Hepatocyte (in vitro differentiated cells): ENCODE results near the gene S100A3. TPM values are rescaled to one million over a fixed set of nuclear protein-coding genes. Genes with fewer than 3 reads are reported as not detected.
A peak's percentile ranks its signal among the peaks of the same experiment; 100 is the strongest.

Source experiments
- DNase-seq: peaks from one replicate; pipeline ENCODE4 v3.0.0-alpha.2; 2016; ENCODE audit warnings: low spot score
- H2AFZ ChIP-seq: fragments of 200-600 bp; sonication (generic); 2 replicates; pipeline ENCODE4 v1.6.0; 2016; ENCODE audit warnings: antibody characterized with exemption, mild to moderate bottlenecking
- H3K27ac ChIP-seq: fragments of 200-600 bp; sonication (generic); 2 replicates; pipeline ENCODE4 v1.5.1; 2016; ENCODE audit warnings: mild to moderate bottlenecking
- H3K27me3 ChIP-seq: fragments of 200-600 bp; sonication (generic); 2 replicates; pipeline ENCODE4 v1.6.1; 2016
- H3K36me3 ChIP-seq: fragments of 200-600 bp; sonication (generic); replicated peaks from 2 replicates; pipeline ENCODE4 v1.5.1; 2016; ENCODE audit warnings: low read depth; ENCODE audit not compliant: insufficient read depth
- H3K4me1 ChIP-seq: fragments of 200-600 bp; sonication (generic); 2 replicates; pipeline ENCODE4 v1.5.1; 2016; ENCODE audit warnings: mild to moderate bottlenecking, moderate library complexity; ENCODE audit not compliant: insufficient read depth
- H3K4me2 ChIP-seq: fragments of 200-600 bp; sonication (generic); 2 replicates; pipeline ENCODE4 v1.6.0; 2016
- H3K4me3 ChIP-seq: fragments of 200-600 bp; sonication (generic); 2 replicates; pipeline ENCODE4 v1.5.1; 2016; ENCODE audit warnings: mild to moderate bottlenecking
- H3K79me2 ChIP-seq: fragments of 200-600 bp; sonication (generic); 2 replicates; pipeline ENCODE4 v1.6.0; 2017; ENCODE audit warnings: mild to moderate bottlenecking
- H3K9me2 ChIP-seq: fragments of 200-600 bp; sonication (generic); replicated peaks from 2 replicates; pipeline ENCODE4 v1.6.0; 2017; ENCODE audit warnings: mild to moderate bottlenecking; ENCODE audit not compliant: insufficient read depth
- H3K9me3 ChIP-seq: fragments of 200-600 bp; sonication (generic); 2 replicates; pipeline ENCODE4 v1.5.1; 2016; ENCODE audit warnings: low read depth, mild to moderate bottlenecking
- H4K20me1 ChIP-seq: fragments of 200-600 bp; sonication (generic); 2 replicates; pipeline ENCODE4 v1.6.0; 2016; ENCODE audit warnings: mild to moderate bottlenecking; ENCODE audit not compliant: insufficient read depth, poor library complexity, severe bottlenecking
- EZH2 ChIP-seq: fragments of 200-600 bp; sonication (generic); IDR thresholded peaks from 2 replicates; pipeline ENCODE4 v1.6.1; 2016; ENCODE audit warnings: antibody characterized with exemption, mild to moderate bottlenecking, borderline replicate concordance
- EZH2phosphoT487 ChIP-seq: fragments of 200-600 bp; sonication (generic); IDR thresholded peaks from one replicate; pipeline ENCODE4 v1.6.1; 2018; ENCODE audit warnings: antibody characterized with exemption, mild to moderate bottlenecking, low read depth, moderate library complexity; ENCODE audit not compliant: unreplicated experiment, severe bottlenecking
- WGBS: methylation state at CpG from one replicate; pipeline ENCODE4 v1.1.6; 2016; ENCODE audit warnings: low lambda C conversion rate; ENCODE audit errors: missing lambda C conversion rate; 5-methylcytosine and 5-hydroxymethylcytosine counted together
- polyA plus RNA-seq: library from polyadenylated mRNA; unstranded; fragments of >200 nt; fragmentation: Nextera tagmentation; extraction: Ambion mirVana; gene quantifications from 2 replicates; pipeline ENCODE4 v1.2.1, GENCODE V29; 2016
- total RNA-seq: library from RNA; depleted of rRNA; stranded (reverse); fragments of >200 nt; gene quantifications from 2 replicates; pipeline ENCODE4 v1.2.3, GENCODE V29; 2014
- TF ChIP-seq, protein P1 (sequence below): fragments of 200-600 bp; sonication (generic); IDR thresholded peaks from 2 replicates; pipeline ENCODE4 v1.5.1; 2016; ENCODE audit warnings: antibody characterized with exemption, mild to moderate bottlenecking; ENCODE audit not compliant: poor library complexity

The S100A3 gene
- total and polyA plus RNA-seq, 2 experiments from 2014 or later, result 1.9 to 2.7 TPM

GRCh38 chr1:153541641-153542590 lies 7.1 kb downstream of the S100A3 start:
- WGBS, result 85% methylated on average over 13 of the region's 13 CpGs
- Histone ChIP-seq H3K4me2 (no peak overlapping the region), H3K79me2 (peaks cover 9% of the 10 kb centered on the region), H3K4me3 (no peak overlapping the region), H3K27me3 (no peaks in the 10 kb centered on the region), H4K20me1 (no peaks in the 10 kb centered on the region), H3K27ac (peak overlapping the region; percentile 21), H3K9me2 (no peaks in the 10 kb centered on the region), H2AFZ (no peak overlapping the region), H3K9me3 (no peaks in the 10 kb centered on the region), H3K4me1 (peaks cover 37% of the 10 kb centered on the region), H3K36me3 (no peaks in the 10 kb centered on the region)
- no peak for DNase-seq
- no peak for TF ChIP-seq EZH2
- TF ChIP-seq, protein P1, sequence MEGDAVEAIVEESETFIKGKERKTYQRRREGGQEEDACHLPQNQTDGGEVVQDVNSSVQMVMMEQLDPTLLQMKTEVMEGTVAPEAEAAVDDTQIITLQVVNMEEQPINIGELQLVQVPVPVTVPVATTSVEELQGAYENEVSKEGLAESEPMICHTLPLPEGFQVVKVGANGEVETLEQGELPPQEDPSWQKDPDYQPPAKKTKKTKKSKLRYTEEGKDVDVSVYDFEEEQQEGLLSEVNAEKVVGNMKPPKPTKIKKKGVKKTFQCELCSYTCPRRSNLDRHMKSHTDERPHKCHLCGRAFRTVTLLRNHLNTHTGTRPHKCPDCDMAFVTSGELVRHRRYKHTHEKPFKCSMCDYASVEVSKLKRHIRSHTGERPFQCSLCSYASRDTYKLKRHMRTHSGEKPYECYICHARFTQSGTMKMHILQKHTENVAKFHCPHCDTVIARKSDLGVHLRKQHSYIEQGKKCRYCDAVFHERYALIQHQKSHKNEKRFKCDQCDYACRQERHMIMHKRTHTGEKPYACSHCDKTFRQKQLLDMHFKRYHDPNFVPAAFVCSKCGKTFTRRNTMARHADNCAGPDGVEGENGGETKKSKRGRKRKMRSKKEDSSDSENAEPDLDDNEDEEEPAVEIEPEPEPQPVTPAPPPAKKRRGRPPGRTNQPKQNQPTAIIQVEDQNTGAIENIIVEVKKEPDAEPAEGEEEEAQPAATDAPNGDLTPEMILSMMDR, result no peak
- no peak for TF ChIP-seq EZH2phosphoT487

GRCh38 chr1:153540394-153541361 lies 8.4 kb downstream of the S100A3 start, which contains the start of gene S100A5:
Gene S100A5 (minus strand): TSS chr1:153540934. CDS start chr1:153540191, 743 bp downstream.
- H3K27ac ChIP-seq, result no peak within 1 kb of the TSS
- H3K4me2 ChIP-seq, result no peak within 1 kb of the TSS
- H3K4me3 ChIP-seq, result no peak within 1 kb of the TSS
- H3K4me1 ChIP-seq, result peaks cover 33% of the 10 kb centered on the region
- no peaks in the 10 kb centered on the region for H3K9me3 ChIP-seq
- H3K9me2 ChIP-seq, result no peaks in the 10 kb centered on the region
- H2AFZ ChIP-seq, result no peak within 1 kb of the TSS
- no peak for DNase-seq
- TF ChIP-seq, protein P1, result no peak
- TF ChIP-seq EZH2 (no peak), EZH2phosphoT487 (no peak)
- no peaks in the 10 kb centered on the region for H3K36me3 ChIP-seq
- no peaks in the 10 kb centered on the region for H3K27me3 ChIP-seq
- WGBS, result 86% methylated on average over 11 of the region's 11 CpGs
- no peaks in the 10 kb centered on the region for H4K20me1 ChIP-seq
- H3K79me2 ChIP-seq, result peaks cover 7% of the 10 kb centered on the region

- no peak overlapping the region for H3K4me3 ChIP-seq
- no peak overlapping the region for H2AFZ ChIP-seq
- H3K79me2 ChIP-seq, result peaks cover 18% of the 10 kb centered on the region
- H3K4me1 ChIP-seq, result peaks cover 30% of the 10 kb centered on the region
- no peaks in the 10 kb centered on the region for H4K20me1 ChIP-seq
- no peak overlapping the region for H3K27ac ChIP-seq
- H3K9me3 ChIP-seq, result no peaks in the 10 kb centered on the region
- no peaks in the 10 kb centered on the region for H3K27me3 ChIP-seq
- no peak overlapping the region for H3K4me2 ChIP-seq
- H3K36me3 ChIP-seq, result no peaks in the 10 kb centered on the region
- TF ChIP-seq, protein P1, result no peak
- TF ChIP-seq EZH2phosphoT487, result no peak
- TF ChIP-seq EZH2, result no peak
- WGBS, result 95% methylated on average over 4 of the region's 4 CpGs
- DNase-seq, result no peak
- H3K9me2 ChIP-seq, result no peaks in the 10 kb centered on the region
Measured at GRCh38 chr1:153539395-153540093, 9.5 kb downstream of the S100A3 start.
